B cell (primary cell): ENCODE measurements around the gene KSR1. TPM values are rescaled to one million over a fixed set of nuclear protein-coding genes. Genes with fewer than 3 reads are reported as not detected.

Experiments used
- ATAC-seq: fragments of 200-7000 bp; cut with Tn5 transposase; one replicate; pipeline ENCODE4 v1.10.0; 2021; ENCODE audit warnings: low read depth, mild to moderate bottlenecking, moderate number of reproducible peaks, moderate library complexity
- CTCF ChIA-PET: fragments of 350-600 bp; sonication (Branson Sonifier 250); formaldehyde crosslinking; loops from one replicate; lab custom pipeline; 2021; ENCODE audit warnings: antibody characterized with exemption, inconsistent platforms; lab: Charles Lee
- POLR2A ChIA-PET: fragments of 350-600 bp; sonication (Branson Sonifier 250); formaldehyde crosslinking; loops from one replicate; lab custom pipeline; 2021; ENCODE audit warnings: antibody characterized with exemption; lab: Charles Lee
- DNase-seq: peaks from one replicate; pipeline ENCODE4 v3.0.0; 2013
- H2AFZ ChIP-seq: 2 replicates; pipeline ENCODE4 v1.6.1; 2012; ENCODE audit warnings: mild to moderate bottlenecking, low read depth, low read length; ENCODE audit not compliant: insufficient read depth, poor library complexity, severe bottlenecking
- H3K27ac ChIP-seq, 2 donors: 1 replicate in 1 of 2; 2 replicates in 1 of 2; pipeline ENCODE4 v1.5.1; 2012 to 2013; ENCODE audit warnings: low read length in 2 of 2, mild to moderate bottlenecking in 2 of 2, moderate library complexity in 1 of 2
- H3K27me3 ChIP-seq, 4 experiments: fragments of 200-600 bp in 1 of 4; sonication (generic) in 1 of 4; replicated peaks in 1 of 4; 1 replicate in 2 of 4; 2 replicates in 2 of 4; pipeline versions ENCODE4 v1.6.1 to v1.7.0; 2013 to 2016; ENCODE audit warnings: low read length in 3 of 4, mild to moderate bottlenecking in 2 of 4, mixed read lengths in 1 of 4, moderate library complexity in 1 of 4; ENCODE audit not compliant: insufficient read depth in 4 of 4, control insufficient read depth in 3 of 4; ENCODE audit errors: control extremely low read depth in 1 of 4
- H3K36me3 ChIP-seq, 2 experiments: replicated peaks in 1 of 2; 1 replicate in 1 of 2; 2 replicates in 1 of 2; pipeline versions ENCODE4 v1.6.1 to v1.7.1; 2013; ENCODE audit warnings: low read length in 1 of 2; ENCODE audit not compliant: insufficient read depth in 2 of 2, control insufficient read depth in 1 of 2; ENCODE audit errors: control extremely low read depth in 1 of 2, extremely low read depth in 1 of 2
- H3K4me1 ChIP-seq, 2 donors: fragments of 200-600 bp in 1 of 2; sonication (generic) in 1 of 2; 1 replicate in 1 of 2; 2 replicates in 1 of 2; pipeline versions ENCODE4 v1.5.1 to v1.6.1; 2013 to 2017; ENCODE audit warnings: low read length in 2 of 2; ENCODE audit not compliant: control insufficient read depth in 2 of 2, insufficient read depth in 2 of 2
- H3K4me2 ChIP-seq: replicated peaks from 2 replicates; pipeline ENCODE3; 2012; ENCODE audit warnings: mild to moderate bottlenecking, low read depth, low read length; ENCODE audit not compliant: poor library complexity, severe bottlenecking
- H3K4me3 ChIP-seq, 5 experiments: fragments of 200-600 bp in 1 of 5; sonication (generic) in 1 of 5; 1 replicate in 3 of 5; 2 replicates in 2 of 5; pipeline versions ENCODE4 v1.5.1 to v1.7.0; 2011 to 2016; ENCODE audit warnings: low read length in 4 of 5, mild to moderate bottlenecking in 4 of 5, low read depth in 2 of 5, control low read depth in 1 of 5, moderate library complexity in 1 of 5; ENCODE audit not compliant: insufficient read depth in 1 of 5; ENCODE audit errors: control extremely low read depth in 1 of 5, extremely low read depth in 1 of 5
- H3K79me2 ChIP-seq: fragments of 200-600 bp; sonication (generic); one replicate; pipeline ENCODE4 v1.6.0; 2016; ENCODE audit warnings: low read length; ENCODE audit not compliant: control insufficient read depth, insufficient read depth
- H3K9ac ChIP-seq: fragments of 200-600 bp; sonication (generic); 2 replicates; pipeline ENCODE4 v1.6.1; 2017; ENCODE audit warnings: mild to moderate bottlenecking, low read length, moderate library complexity
- H3K9me3 ChIP-seq, 3 donors: one replicate each; pipeline versions ENCODE4 v1.6.1 to v1.7.1; 2013; ENCODE audit warnings: low read length in 2 of 3; ENCODE audit not compliant: control insufficient read depth in 2 of 3, insufficient read depth in 1 of 3; ENCODE audit errors: control extremely low read depth in 1 of 3
- H4K20me1 ChIP-seq: 2 replicates; pipeline ENCODE4 v1.6.0; 2012; ENCODE audit warnings: mild to moderate bottlenecking, low read length; ENCODE audit not compliant: insufficient read depth, control insufficient read depth, poor library complexity, severe bottlenecking
- H3K27ac Mint-ChIP-seq: one replicate; pipeline ENCODE4 v1.8.0; 2021; ENCODE audit warnings: mixed read lengths
- H3K27me3 Mint-ChIP-seq: one replicate; pipeline ENCODE4 v1.8.0; 2021; ENCODE audit warnings: mixed read lengths
- H3K4me1 Mint-ChIP-seq: one replicate; pipeline ENCODE4 v1.8.0; 2021; ENCODE audit warnings: mixed read lengths
- H3K4me3 Mint-ChIP-seq: one replicate; pipeline ENCODE4 v1.8.0; 2021; ENCODE audit warnings: mixed read lengths
- H3K9me3 Mint-ChIP-seq: one replicate; pipeline ENCODE4 v1.8.0; 2022; ENCODE audit warnings: mixed read lengths; ENCODE audit not compliant: insufficient read depth
- EZH2 ChIP-seq: IDR thresholded peaks from 2 replicates; pipeline ENCODE4 v1.6.1; 2012; ENCODE audit warnings: borderline replicate concordance, low read depth, mild to moderate bottlenecking, moderate library complexity, low read length; ENCODE audit not compliant: insufficient read depth, poor library complexity, severe bottlenecking
- WGBS: methylation state at CpG from one replicate; pipeline ENCODE4 v1.1.5; 2013; ENCODE audit warnings: missing lambda C conversion rate; ENCODE audit not compliant: insufficient coverage; 5-methylcytosine and 5-hydroxymethylcytosine counted together
- intact Hi-C: fragments of 100-400 bp; cut with micrococcal nuclease; formaldehyde crosslinking; loops from one replicate; pipeline ENCODE4 v1.10.0; 2022
- polyA plus RNA-seq: library from polyadenylated mRNA; depleted of rRNA; stranded (reverse); fragments of >200 nt; gene quantifications from 2 replicates; pipeline ENCODE4 v1.2.3, GENCODE V29; 2012
- total RNA-seq, 2 donors: library from RNA; stranded (reverse); fragments of 120-200 nt in 1 of 2; gene quantifications; 1 replicate in 1 of 2; 2 replicates in 1 of 2; pipeline versions ENCODE4 v1.2.3 to v1.2.4, GENCODE V29; 2013 to 2022
- TF ChIP-seq, protein P1 (sequence below): fragments of 200-600 bp; IDR thresholded peaks from one replicate; pipeline ENCODE4 v1.8.0; 2022; ENCODE audit warnings: antibody characterized with exemption, mild to moderate bottlenecking

The KSR1 gene
- total and polyA plus RNA-seq, 2 donors (not counting 1 experiment from before 2014, with no cell fraction given): 27.5 to 85.6 TPM

DNA sequence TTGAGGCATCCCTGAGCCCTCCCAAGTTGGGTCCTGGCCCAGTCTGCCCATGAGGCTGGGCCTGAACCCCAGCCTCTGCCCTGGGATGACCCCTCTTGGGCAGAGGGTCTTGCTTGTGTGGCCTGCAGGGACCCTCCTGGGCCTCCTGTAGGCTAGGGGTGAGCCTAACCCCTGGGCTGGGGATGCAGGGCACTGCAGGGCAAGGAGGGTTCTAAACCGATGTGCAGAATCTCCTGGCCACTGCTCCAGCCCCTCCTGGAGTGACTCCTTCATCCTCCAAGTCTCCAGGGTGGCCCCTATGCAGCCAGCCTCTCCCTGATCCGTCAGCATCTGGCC is 212.2 kb downstream of the KSR1 start:
- Histone ChIP-seq H3K4me3 (no peak overlapping the region), H3K27me3 (no peaks in the 10 kb centered on the region), H3K4me1 (no peaks in the 10 kb centered on the region), H2AFZ (no peak overlapping the region), H4K20me1 (no peaks in the 10 kb centered on the region), H3K27ac (no peak overlapping the region), H3K4me2 (no peak overlapping the region), H3K9ac (no peak overlapping the region), H3K79me2 (no peaks in the 10 kb centered on the region), H3K36me3 (no peaks in the 10 kb centered on the region), H3K9me3 (no peaks in the 10 kb centered on the region)
- no peak for TF ChIP-seq EZH2
- TF ChIP-seq, protein P1, sequence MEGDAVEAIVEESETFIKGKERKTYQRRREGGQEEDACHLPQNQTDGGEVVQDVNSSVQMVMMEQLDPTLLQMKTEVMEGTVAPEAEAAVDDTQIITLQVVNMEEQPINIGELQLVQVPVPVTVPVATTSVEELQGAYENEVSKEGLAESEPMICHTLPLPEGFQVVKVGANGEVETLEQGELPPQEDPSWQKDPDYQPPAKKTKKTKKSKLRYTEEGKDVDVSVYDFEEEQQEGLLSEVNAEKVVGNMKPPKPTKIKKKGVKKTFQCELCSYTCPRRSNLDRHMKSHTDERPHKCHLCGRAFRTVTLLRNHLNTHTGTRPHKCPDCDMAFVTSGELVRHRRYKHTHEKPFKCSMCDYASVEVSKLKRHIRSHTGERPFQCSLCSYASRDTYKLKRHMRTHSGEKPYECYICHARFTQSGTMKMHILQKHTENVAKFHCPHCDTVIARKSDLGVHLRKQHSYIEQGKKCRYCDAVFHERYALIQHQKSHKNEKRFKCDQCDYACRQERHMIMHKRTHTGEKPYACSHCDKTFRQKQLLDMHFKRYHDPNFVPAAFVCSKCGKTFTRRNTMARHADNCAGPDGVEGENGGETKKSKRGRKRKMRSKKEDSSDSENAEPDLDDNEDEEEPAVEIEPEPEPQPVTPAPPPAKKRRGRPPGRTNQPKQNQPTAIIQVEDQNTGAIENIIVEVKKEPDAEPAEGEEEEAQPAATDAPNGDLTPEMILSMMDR: no peak
- ATAC-seq (no peak), DNase-seq (no peak)
- peaks cover 6% of the 10 kb centered on the region for H3K27me3 Mint-ChIP-seq
- no peaks in the 10 kb centered on the region for H3K9me3 Mint-ChIP-seq
- WGBS: 67% methylated on average over 1 of the region's 2 CpGs
- H3K4me3 Mint-ChIP-seq: no peak overlapping the region
- intact Hi-C loops: no loop called here
- no peak overlapping the region for H3K27ac Mint-ChIP-seq
- CTCF ChIA-PET: no interaction called here
- POLR2A ChIA-PET: no interaction called here
- H3K4me1 Mint-ChIP-seq: no peaks in the 10 kb centered on the region

DNA sequence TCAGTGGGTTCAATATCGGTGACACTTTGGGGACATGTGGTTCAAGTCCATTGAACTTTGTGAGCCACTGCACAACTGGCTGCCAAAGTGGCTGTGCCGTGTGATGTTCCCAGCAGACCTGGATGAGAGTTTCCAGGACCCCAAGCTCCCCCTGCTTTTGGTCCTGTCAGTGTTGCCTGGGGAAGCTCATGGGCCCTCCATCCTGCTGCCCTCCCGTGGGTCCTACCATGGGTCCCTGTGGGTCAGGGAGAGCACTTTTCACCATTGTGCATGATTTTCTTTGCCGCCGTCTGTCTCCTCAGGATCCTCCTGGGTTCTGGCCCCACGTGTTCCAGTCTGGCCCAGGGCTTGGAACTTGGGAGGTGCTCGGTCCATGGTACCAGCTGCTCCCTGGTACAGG is 212.9 kb downstream of the KSR1 start:
- POLR2A ChIA-PET: no interaction called here
- no peaks in the 10 kb centered on the region for H3K79me2 ChIP-seq
- H3K9ac ChIP-seq: no peak overlapping the region
- H3K27me3 ChIP-seq: no peaks in the 10 kb centered on the region
- no peak overlapping the region for H3K27ac Mint-ChIP-seq
- H3K9me3 Mint-ChIP-seq: no peaks in the 10 kb centered on the region
- intact Hi-C loops: no loop called here
- WGBS: 89% methylated on average over 7 of the region's 7 CpGs
- H4K20me1 ChIP-seq: no peaks in the 10 kb centered on the region
- no peak overlapping the region for H3K4me3 ChIP-seq
- ATAC-seq (no peak), DNase-seq (no peak)
- TF ChIP-seq, protein P1: no peak
- TF ChIP-seq EZH2: no peak
- no peaks in the 10 kb centered on the region for H3K4me1 ChIP-seq
- no peak overlapping the region for H3K27ac ChIP-seq
- no peak overlapping the region for H2AFZ ChIP-seq
- peaks cover 6% of the 10 kb centered on the region for H3K27me3 Mint-ChIP-seq
- no peak overlapping the region for H3K4me2 ChIP-seq
- H3K4me1 Mint-ChIP-seq: no peaks in the 10 kb centered on the region
- H3K4me3 Mint-ChIP-seq: no peak overlapping the region
- CTCF ChIA-PET: no interaction called here
- H3K9me3 ChIP-seq: no peaks in the 10 kb centered on the region
- no peaks in the 10 kb centered on the region for H3K36me3 ChIP-seq
